Testis (tissue), 3 donors: Measurements from ENCODE around the gene TMPRSS15. TPM values are rescaled to one million over a fixed set of nuclear protein-coding genes. Genes with fewer than 3 reads are reported as not detected.

Experiments
- DNase-seq: peaks from one replicate; pipeline ENCODE4 v3.0.0-alpha.2; 2019
- H3K27ac ChIP-seq, 2 donors: fragments of 200-600 bp; sonication (generic); one replicate each; pipeline ENCODE4 v1.5.1; 2019
- H3K27me3 ChIP-seq: fragments of 200-600 bp; sonication (generic); one replicate; pipeline ENCODE4 v1.5.1; 2019
- H3K36me3 ChIP-seq: fragments of 200-600 bp; sonication (generic); one replicate; pipeline ENCODE4 v1.5.1; 2017; ENCODE audit warnings: low read depth; ENCODE audit errors: missing control alignments
- H3K4me1 ChIP-seq: fragments of 200-600 bp; sonication (generic); one replicate; pipeline ENCODE4 v1.5.1; 2019
- H3K4me3 ChIP-seq, 2 donors: fragments of 200-600 bp; sonication (generic); one replicate each; pipeline ENCODE4 v1.5.1; 2017 to 2019
- H3K9me3 ChIP-seq: fragments of 200-600 bp; sonication (generic); one replicate; pipeline ENCODE4 v1.5.1; 2017
- CTCF ChIP-seq, 3 experiments: fragments of 450-650 bp in 2 of 3; fragments of 200-600 bp in 1 of 3; sonication (generic) in 1 of 3; IDR thresholded peaks; one replicate each; pipeline ENCODE4 v1.5.1; 2016 to 2019; ENCODE audit warnings: antibody characterized with exemption in 3 of 3, mild to moderate bottlenecking in 2 of 3, moderate library complexity in 1 of 3
- POLR2A ChIP-seq: fragments of 450-650 bp; IDR thresholded peaks from one replicate; pipeline ENCODE4 v1.6.1; 2017; ENCODE audit warnings: antibody characterized with exemption, mild to moderate bottlenecking, moderate library complexity
- WGBS, 2 donors: methylation state at CpG; one replicate each; pipeline ENCODE4 v1.1.5; 2018; 5-methylcytosine and 5-hydroxymethylcytosine counted together
- intact Hi-C: fragments of 100-400 bp; cut with DNase I; formaldehyde crosslinking; loops from one replicate; pipeline ENCODE4 v1.15.1; 2023; ENCODE audit warnings: low total_unique reads
- polyA plus RNA-seq: library from polyadenylated mRNA; stranded (reverse); fragments of 350-450 nt; fragmentation: Illumina TruSeq; extraction: RNeasy Lipid Tissue Mini Kit (QIAGEN cat#74804); gene quantifications from one replicate; pipeline ENCODE4 v1.2.3, GENCODE V29; 2014; ENCODE audit warnings: low read depth, low replicate concordance; ENCODE audit not compliant: insufficient read depth
- total RNA-seq, 2 donors: library from RNA; depleted of rRNA; stranded (reverse); fragments of >200 nt; gene quantifications; one replicate each; pipeline ENCODE4 v1.2.3, GENCODE V29; 2016

TMPRSS15 gene
- total and polyA plus RNA-seq, 3 donors from 2014 or later: 0.16 to 0.68 (median 0.40) TPM

- H3K9me3 ChIP-seq: no peaks in the 10 kb centered on the region
- H3K36me3 ChIP-seq: no peaks in the 10 kb centered on the region
- DNase-seq: no peak
- H3K27ac ChIP-seq: no peak overlapping the region
- no peak overlapping the region for H3K4me3 ChIP-seq
- no peak for TF ChIP-seq CTCF (IDR thresholded peaks at IDR 0.05)
- no peak for TF ChIP-seq POLR2A
- no peaks in the 10 kb centered on the region for H3K4me1 ChIP-seq
- H3K27me3 ChIP-seq: no peaks in the 10 kb centered on the region
- WGBS, 2 donors: 73% methylated on average over 1 of the region's 1 CpG; no CpG with 5 or more reads in 1 of the 2 donors
- intact Hi-C loops: no loop called here
Measured at GRCh38 chr21:18222346-18222745, 181.2 kb downstream of the TMPRSS15 start.

- no peak for DNase-seq
- H3K4me3 ChIP-seq: no peak overlapping the region
- no peaks in the 10 kb centered on the region for H3K27me3 ChIP-seq
- no peaks in the 10 kb centered on the region for H3K4me1 ChIP-seq
- no peaks in the 10 kb centered on the region for H3K36me3 ChIP-seq
- H3K27ac ChIP-seq: no peak overlapping the region
- intact Hi-C loops: no loop called here
- TF ChIP-seq CTCF (IDR thresholded peaks at IDR 0.05) (no peak), POLR2A (no peak)
- H3K9me3 ChIP-seq: no peaks in the 10 kb centered on the region
Measured at GRCh38 chr21:18220498-18220897, 183.1 kb downstream of the TMPRSS15 start.

Other genes with a start within 250 kb of the TMPRSS15 start
- gene CHODL, start 159.0 kb downstream of the TMPRSS15 start, total RNA-seq: 100 to 1,000 TPM; 123 to 145 TPM
- 70.5 TPM for gene CHODL, start 159.0 kb downstream of the TMPRSS15 start, polyA plus RNA-seq